ENCODE results near the gene MYL9. TPM values are rescaled to one million over a fixed set of nuclear protein-coding genes. Genes with fewer than 3 reads are reported as not detected.

MYL9 gene
- total RNA-seq, 4 donors from 2014 or later = 18.5 to 1,447 (median 245) TPM

DNA sequence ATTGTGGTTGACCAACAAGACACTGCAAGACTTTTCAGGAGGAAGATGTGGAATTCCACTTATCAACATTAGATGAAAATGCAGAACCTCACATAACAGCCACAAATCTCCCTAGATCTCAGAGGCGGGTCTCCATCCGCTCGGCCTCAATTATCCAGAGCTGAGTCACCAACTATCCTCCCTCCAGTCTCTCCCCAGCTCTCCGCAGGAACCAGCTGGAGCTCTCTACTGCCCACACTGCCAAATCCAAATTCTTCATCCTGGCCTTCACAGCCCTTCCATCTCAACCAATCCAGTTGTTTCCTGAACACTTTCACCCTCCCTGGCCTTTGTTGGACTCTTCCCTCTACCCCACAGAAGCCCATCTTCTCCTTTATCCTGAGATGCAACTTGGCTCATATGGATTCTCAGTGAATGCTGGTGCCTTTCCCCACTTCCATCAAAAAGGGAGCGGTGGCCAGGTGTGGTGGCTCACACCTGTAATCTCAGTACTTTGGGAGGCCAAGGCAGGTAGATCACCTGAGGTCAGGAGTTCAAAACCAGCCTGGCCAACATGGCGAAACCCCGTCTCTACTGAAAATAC lies 28.6 kb downstream of the MYL9 start:
- no peak for TF ChIP-seq POLR2A (IDR thresholded peaks at IDR 0.05)
- TF ChIP-seq, protein P1, sequence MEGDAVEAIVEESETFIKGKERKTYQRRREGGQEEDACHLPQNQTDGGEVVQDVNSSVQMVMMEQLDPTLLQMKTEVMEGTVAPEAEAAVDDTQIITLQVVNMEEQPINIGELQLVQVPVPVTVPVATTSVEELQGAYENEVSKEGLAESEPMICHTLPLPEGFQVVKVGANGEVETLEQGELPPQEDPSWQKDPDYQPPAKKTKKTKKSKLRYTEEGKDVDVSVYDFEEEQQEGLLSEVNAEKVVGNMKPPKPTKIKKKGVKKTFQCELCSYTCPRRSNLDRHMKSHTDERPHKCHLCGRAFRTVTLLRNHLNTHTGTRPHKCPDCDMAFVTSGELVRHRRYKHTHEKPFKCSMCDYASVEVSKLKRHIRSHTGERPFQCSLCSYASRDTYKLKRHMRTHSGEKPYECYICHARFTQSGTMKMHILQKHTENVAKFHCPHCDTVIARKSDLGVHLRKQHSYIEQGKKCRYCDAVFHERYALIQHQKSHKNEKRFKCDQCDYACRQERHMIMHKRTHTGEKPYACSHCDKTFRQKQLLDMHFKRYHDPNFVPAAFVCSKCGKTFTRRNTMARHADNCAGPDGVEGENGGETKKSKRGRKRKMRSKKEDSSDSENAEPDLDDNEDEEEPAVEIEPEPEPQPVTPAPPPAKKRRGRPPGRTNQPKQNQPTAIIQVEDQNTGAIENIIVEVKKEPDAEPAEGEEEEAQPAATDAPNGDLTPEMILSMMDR (IDR thresholded peaks at IDR 0.05) = no peak
- no peak for DNase-seq
- H3K4me1 ChIP-seq = peaks cover 0 to 2% of the 10 kb centered on the region in 2 donors
- H3K27me3 ChIP-seq = no peaks in the 10 kb centered on the region
- H3K36me3 ChIP-seq = no peaks in the 10 kb centered on the region
- intact Hi-C loops (cut with DNase I; ENCODE audit: low total_unique reads) = no loop called here
- peak overlapping the region in 1 of 2 donors; percentile 13 for H3K27ac ChIP-seq
- no peaks in the 10 kb centered on the region for H3K9me3 ChIP-seq
- H3K4me3 ChIP-seq = no peak overlapping the region

DNA sequence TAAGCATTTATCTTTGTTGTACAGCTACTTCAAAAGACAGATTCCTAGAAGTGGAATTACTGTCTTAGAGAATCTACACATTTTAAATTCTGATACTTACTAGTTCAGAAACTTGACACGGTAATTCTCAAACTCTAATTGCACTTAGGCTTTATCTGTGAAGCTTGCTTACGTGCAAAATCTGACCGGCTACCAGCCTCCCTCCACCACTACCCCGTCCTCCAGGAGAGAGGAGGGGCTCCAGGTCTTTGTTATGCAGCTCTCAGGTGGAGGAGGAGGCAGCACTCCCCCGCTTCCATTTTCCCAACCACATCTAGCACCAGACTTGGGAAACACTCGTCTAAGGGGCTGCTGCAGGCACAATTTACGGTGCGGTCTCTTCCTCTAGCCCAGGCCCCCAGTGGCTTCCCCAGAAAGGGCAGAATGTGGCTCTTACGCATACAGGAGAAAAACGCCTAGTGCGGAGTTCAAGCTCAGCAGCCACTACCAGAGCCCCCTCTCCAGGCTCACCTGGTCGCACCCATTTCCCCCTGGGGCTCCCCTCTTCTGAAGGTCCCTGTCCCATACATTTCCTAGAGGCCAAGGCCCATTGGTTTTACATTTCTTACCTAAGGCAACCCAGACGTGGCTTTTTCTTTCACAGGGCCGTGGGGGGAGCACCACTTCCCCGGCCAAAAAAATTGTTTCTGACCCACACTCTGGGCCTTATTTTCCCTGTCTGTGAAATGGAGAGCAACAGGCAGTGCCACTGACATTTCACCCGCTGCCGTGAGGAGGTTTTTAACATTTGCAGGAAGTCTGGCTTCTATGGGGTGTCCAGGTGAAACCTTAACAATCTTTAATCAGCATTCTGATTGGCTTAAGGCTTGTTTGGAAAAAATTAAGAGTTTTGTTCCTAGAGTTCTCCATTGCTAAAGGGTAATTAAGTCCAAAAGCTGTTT lies 30.5 kb downstream of the MYL9 start:
- Histone ChIP-seq H3K27ac (peak overlapping the region; percentile 90 to 99), H3K4me3 (no peak overlapping the region), H3K36me3 (no peaks in the 10 kb centered on the region), H3K4me1 (peaks cover 0 to 8% of the 10 kb centered on the region in 2 donors), H3K27me3 (no peaks in the 10 kb centered on the region), H3K9me3 (no peaks in the 10 kb centered on the region)
- no peak for DNase-seq
- intact Hi-C loops (cut with DNase I; ENCODE audit: low total_unique reads) = no loop called here
- no peak for TF ChIP-seq POLR2A (IDR thresholded peaks at IDR 0.05)
- TF ChIP-seq, protein P1 (IDR thresholded peaks at IDR 0.05) = no peak

DNA sequence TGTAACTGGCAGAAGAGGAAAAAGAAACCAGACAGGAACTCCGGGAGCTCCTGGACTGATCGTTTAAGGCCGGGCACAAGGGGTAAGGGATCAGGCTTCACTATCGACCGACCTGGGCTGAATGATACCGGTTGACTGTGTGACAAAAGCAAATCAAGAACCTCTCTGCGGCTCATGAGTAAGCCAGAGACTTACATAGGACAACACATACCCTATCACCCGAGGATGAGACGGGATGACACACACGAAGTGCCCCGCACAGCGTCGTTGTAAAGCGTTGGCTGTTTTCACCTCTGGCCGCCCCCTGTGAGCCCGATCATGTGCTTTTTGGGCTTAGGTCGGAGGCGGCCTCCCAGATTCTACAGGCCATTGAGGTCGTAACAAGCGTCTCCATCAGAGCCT lies 31.4 kb downstream of the MYL9 start:
- no peaks in the 10 kb centered on the region for H3K27me3 ChIP-seq
- H3K4me1 ChIP-seq = peaks cover 0 to 8% of the 10 kb centered on the region in 2 donors
- H3K9me3 ChIP-seq = no peaks in the 10 kb centered on the region
- H3K4me3 ChIP-seq = peak overlapping the region; percentile 75 to 90
- no peaks in the 10 kb centered on the region for H3K36me3 ChIP-seq
- no peak for DNase-seq
- intact Hi-C loops (cut with DNase I; ENCODE audit: low total_unique reads) = no loop called here
- H3K27ac ChIP-seq = peak overlapping the region; percentile 90 to 99
- no peak for TF ChIP-seq POLR2A (IDR thresholded peaks at IDR 0.05)
- TF ChIP-seq, protein P1 (IDR thresholded peaks at IDR 0.05) = no peak

DNA sequence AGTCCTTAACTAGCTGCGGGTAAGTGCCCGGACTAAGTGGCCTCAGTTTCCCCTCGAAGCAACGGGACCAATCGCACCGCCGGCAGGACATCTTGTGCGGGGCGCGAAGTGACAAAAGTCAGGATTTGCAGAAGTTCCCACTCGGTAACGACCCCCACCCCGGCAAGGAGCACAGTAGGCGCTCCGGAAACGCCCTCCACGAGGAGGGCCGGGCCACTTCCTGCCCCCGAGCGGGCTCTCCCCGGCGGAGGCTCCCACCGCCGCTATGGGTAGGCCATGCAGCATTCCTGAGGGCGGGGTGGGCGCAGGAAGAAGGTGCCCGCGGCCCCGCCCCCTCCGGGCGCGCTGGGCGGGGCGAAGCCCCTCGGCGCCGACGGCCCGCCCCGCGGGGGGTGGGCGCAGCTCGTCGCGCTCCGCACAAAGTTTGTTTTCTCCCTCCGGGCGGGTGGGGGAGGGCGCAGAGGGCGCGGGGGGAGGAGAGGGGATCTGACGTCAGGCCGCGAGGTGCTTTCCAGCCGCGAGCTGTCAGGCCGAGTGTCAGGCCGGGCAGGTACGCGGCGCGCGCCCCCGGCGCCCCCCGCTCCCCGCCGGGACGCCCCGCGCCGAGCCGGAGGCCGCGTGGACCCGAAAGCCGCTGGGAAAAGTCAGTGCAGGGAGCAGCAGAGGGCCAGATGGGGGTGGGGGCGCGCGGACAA lies 31.9 kb downstream of the MYL9 start, which contains the start of gene TGIF2:
Gene TGIF2 (plus strand): TSS at position 495 of the 695 bp plus-strand sequence. CDS start 5,178 bp downstream, outside the sequence.
- Histone ChIP-seq H3K27ac (peak within 1 kb of the TSS; percentile 90 to 99), H3K36me3 (no peaks in the 10 kb centered on the region), H3K9me3 (no peaks in the 10 kb centered on the region), H3K4me3 (peak within 1 kb of the TSS; percentile 75 to 90), H3K27me3 (no peaks in the 10 kb centered on the region), H3K4me1 (peaks cover 0 to 8% of the 10 kb centered on the region in 2 donors)
- peak; percentile 64 to 71 for TF ChIP-seq POLR2A (IDR thresholded peaks at IDR 0.05)
- TF ChIP-seq, protein P1 (IDR thresholded peaks at IDR 0.05) = peak in 1 of 4 experiments; percentile 5
- DNase-seq = peak; percentile 88
- intact Hi-C loops (cut with DNase I; ENCODE audit: low total_unique reads) = no loop called here

Measured in uterus (tissue), 4 donors.